Measurements from ENCODE around the gene MARCHF2.

MARCHF2 gene

DNA sequence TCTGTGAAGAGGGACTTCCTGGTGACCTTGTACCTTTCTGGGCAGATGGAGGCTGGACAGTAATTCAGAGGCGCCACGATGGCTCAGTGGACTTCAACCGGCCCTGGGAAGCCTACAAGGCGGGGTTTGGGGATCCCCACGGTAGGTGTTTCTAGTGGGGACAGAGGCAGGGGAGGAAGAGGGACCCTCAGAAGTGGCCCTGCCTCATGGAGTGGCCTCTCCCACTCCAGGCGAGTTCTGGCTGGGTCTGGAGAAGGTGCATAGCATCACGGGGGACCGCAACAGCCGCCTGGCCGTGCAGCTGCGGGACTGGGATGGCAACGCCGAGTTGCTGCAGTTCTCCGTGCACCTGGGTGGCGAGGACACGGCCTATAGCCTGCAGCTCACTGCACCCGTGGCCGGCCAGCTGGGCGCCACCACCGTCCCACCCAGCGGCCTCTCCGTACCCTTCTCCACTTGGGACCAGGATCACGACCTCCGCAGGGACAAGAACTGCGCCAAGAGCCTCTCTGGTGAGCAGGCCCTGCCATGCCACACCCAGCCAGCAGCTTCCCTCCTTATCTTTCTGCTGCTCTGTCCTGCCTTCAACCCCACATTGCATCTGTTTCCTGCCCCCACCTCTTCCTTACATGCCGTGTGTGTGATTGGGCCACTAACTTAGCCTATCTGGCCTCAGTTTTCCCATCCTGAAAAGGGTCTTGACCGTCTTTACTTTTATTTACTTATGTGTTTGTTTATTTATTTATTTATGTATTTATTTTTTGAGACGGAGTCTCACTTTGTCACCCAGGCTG is 41.9 kb upstream of the MARCHF2 start:
- TF ChIP-seq, protein P1, sequence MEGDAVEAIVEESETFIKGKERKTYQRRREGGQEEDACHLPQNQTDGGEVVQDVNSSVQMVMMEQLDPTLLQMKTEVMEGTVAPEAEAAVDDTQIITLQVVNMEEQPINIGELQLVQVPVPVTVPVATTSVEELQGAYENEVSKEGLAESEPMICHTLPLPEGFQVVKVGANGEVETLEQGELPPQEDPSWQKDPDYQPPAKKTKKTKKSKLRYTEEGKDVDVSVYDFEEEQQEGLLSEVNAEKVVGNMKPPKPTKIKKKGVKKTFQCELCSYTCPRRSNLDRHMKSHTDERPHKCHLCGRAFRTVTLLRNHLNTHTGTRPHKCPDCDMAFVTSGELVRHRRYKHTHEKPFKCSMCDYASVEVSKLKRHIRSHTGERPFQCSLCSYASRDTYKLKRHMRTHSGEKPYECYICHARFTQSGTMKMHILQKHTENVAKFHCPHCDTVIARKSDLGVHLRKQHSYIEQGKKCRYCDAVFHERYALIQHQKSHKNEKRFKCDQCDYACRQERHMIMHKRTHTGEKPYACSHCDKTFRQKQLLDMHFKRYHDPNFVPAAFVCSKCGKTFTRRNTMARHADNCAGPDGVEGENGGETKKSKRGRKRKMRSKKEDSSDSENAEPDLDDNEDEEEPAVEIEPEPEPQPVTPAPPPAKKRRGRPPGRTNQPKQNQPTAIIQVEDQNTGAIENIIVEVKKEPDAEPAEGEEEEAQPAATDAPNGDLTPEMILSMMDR (IDR thresholded peaks at IDR 0.05) = no peak

DNA sequence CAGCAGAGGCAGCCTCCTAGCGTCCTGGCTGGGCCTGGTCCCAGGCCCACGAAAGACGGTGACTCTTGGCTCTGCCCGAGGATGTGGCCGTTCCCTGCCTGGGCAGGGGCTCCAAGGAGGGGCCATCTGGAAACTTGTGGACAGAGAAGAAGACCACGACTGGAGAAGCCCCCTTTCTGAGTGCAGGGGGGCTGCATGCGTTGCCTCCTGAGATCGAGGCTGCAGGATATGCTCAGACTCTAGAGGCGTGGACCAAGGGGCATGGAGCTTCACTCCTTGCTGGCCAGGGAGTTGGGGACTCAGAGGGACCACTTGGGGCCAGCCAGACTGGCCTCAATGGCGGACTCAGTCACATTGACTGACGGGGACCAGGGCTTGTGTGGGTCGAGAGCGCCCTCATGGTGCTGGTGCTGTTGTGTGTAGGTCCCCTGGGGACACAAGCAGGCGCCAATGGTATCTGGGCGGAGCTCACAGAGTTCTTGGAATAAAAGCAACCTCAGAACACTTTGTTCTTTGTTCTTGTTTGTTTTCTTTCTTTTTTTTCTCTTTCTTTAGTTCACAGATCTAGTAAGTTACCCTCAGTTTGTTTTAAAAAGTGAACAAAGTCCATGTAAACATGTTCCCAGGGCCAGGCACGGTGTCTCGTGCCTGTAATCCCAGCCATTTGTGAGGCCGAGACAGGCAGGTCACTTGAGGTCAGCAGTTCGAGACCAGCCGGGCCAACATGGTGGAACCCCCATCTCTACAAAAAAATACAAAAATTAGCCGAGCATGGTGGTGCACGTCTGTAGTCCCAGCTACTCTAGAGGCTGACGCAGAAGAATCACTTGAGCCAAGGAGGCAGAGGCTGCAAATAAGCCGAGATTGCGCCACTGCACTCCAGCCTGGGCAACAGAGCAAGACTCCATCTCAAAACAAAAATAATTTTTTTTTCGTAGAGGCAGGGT is 39.0 kb upstream of the MARCHF2 start:
- TF ChIP-seq, protein P1 (IDR thresholded peaks at IDR 0.05) = no peak

DNA sequence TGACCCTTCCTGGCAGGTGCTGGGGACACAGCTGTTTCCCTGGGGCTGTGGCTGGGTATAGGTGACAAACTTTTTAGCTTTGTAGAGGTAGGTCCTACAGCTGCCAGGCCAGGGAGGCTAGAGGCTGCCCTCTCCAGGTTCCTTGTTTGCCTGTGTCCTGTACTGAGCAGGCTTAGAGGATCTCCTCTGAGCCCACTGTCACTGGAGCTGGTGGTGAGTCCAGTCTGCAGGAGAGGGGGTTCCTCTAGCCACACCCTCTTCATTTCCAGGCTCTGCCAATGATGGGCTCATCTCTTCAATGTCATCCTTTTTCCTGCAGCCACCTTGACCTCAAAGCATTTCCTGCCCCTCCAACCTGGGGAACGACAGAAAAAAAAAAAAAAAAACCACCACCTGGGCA is 35.5 kb upstream of the MARCHF2 start:
- TF ChIP-seq, protein P1 (IDR thresholded peaks at IDR 0.05) = no peak

DNA sequence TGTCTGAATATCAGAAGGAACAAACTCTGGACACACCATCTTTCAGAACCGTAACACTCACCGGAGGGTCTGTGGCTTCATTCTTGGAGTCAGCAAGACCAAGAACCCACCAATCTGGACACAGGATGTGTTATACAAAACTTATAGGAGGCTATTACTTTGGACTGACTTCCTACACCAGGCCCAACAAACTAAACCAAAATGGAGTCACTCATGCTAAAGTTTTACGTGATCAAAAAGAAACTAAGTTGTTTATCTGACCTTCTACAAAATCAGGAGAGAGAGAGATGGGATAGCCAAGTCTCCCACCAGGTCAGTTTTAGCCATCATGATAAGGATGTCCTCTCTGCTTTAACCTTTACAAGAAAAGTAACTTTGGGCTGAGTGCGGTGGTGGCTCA is 26.1 kb upstream of the MARCHF2 start:
- TF ChIP-seq, protein P1 (IDR thresholded peaks at IDR 0.05) = no peak

DNA sequence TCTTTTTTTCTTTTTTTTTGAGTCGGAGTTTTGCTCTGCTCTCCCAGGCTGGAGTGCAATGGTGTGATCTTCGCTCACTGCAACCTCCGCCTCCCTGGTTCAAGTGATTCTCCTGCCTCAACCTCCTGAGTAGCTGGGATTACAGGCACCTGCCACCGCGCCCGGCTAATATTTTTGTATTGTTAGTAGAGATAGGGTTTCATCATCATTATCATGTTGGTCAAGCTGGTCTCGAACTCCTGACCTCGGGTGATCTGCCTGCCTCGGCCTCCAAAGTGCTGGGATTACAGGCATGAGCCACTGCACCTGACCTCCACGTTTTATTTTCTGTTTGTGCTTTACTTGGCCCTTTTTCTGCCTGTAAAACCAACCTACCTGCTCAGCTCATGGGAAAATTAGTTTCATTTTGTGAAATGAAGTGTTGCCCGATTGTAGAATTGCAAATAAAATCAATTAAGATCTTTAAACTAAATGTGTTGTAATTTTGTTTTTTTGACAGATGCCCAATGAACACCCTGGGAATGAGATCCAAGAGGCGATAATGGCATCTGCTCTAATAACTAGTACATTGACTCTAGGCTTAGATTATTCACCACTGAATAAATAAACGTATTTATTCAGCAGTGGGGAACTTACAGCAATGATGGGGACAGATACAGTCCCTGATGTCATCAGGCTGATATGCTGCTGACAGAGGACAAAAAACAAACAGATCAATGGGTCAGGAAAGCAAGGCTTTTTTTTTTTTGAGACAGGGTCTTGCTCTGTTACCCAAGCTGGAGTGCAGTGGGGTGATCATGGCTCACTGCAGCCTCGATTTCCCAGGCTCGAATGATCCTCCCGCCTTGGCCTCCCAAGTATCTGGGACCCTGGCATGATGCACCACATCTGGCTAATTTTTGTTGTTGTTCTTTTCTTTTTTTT is 25.2 kb upstream of the MARCHF2 start:
- TF ChIP-seq, protein P1 (IDR thresholded peaks at IDR 0.05) = no peak

DNA sequence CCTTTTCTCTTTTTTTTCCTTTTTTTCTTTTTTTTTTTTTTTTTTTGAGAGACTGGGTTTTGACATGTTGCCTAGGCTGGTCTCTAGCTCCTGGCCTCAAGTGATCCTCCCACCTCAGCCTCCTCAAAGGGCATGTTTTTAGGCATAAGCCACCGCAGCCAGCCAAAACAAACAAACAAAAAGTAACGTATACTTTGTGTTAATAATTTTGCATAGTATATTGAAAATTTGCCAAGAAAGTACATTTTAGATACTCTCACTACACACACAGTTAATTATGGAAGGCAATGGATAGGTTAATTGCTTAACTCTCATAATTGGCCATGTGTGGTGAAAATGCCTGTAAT is 24.5 kb upstream of the MARCHF2 start:
- TF ChIP-seq, protein P1 (IDR thresholded peaks at IDR 0.05) = no peak

All from LNCAP (cell line).